SK-N-MC (cell line): ENCODE data around the gene BOC.

Experiments
- EZH2 ChIP-seq: fragments of 200-600 bp; sonication (generic); IDR thresholded peaks from one replicate; pipeline ENCODE4 v1.6.1; 2017; ENCODE audit warnings: antibody characterized with exemption
- POLR2AphosphoS5 ChIP-seq: IDR thresholded peaks from 2 replicates; pipeline ENCODE4 v1.6.1; 2012; ENCODE audit warnings: mild to moderate bottlenecking, low read depth, low read length, borderline replicate concordance

- TF ChIP-seq EZH2: no peak
- TF ChIP-seq POLR2AphosphoS5: no peak
Observed at GRCh38 chr3:113219605-113220300, 8.4 kb downstream of the BOC start.
